ENCODE measurements around the gene TRIM63. TPM values are rescaled to one million over a fixed set of nuclear protein-coding genes. Genes with fewer than 3 reads are reported as not detected.

The TRIM63 gene
- polyA plus RNA-seq, 2 of the 4 experiments (the other 2 are of a cell fraction), result not detected

DNA sequence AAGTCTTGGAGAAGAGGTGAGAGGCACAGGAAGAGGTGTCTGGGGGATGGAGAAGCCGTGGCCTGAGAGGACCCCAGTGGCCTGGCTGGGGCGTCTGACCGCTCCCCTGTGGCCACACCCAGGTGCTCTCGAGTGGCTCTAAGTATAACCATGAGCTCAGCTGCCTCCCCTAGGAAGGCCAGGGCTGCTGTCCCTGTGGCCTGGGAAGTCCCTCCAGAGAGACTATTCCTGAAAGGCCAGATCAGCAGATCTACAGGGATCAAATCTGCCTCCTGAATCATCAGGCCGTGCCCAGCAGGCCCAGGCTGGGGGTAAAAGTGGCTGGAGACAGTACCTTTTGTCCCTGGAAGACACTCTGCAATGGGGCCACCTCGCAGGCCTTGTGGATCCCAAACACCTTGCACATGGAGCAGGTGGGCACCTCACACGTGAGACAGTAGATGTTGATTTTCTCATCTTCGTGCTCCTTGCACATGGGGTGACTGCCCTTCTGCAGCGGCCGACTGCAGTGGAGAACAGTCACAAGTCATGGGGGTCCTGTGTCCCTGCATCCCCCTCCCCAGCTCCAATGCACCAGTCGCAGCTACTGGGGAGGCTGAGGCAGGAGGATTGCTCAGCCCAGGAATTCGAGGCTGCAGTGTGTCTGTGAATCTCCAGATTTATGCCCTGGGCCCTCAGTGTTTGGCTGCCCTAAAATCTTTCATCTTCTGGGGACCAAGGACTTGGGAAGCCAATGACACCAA is 6.4 kb downstream of the TRIM63 start:
- WGBS (ENCODE audit: missing lambda C conversion rate), result 74% methylated on average over 4 of the region's 12 CpGs
- Histone ChIP-seq H3K4me3 (no peak overlapping the region), H3K27ac (no peak overlapping the region), H3K4me2 (no peak overlapping the region), H3K4me1 (no peaks in the 10 kb centered on the region), H3K9me3 (no peaks in the 10 kb centered on the region)
- TF ChIP-seq RFX5 (IDR thresholded peaks at IDR 0.05) (no peak), HOXB13 (CRISPR knock-in tag; IDR thresholded peaks at IDR 0.05; ENCODE audit: low read depth) (no peak), CBX8 (IDR thresholded peaks at IDR 0.05) (no peak), GATA3 (IDR thresholded peaks at IDR 0.05; ENCODE audit: borderline replicate concordance) (no peak), JUN (IDR thresholded peaks at IDR 0.05) (no peak), FOSL2 (IDR thresholded peaks at IDR 0.05) (no peak), FOSL2 (CRISPR knock-in tag; IDR thresholded peaks at IDR 0.05) (no peak), PHF8 (IDR thresholded peaks at IDR 0.05; ENCODE audit: borderline replicate concordance, low read depth) (no peak), EHMT2 (IDR thresholded peaks at IDR 0.05; ENCODE audit: low read depth) (no peak), ZSCAN20 (CRISPR knock-in tag; IDR thresholded peaks at IDR 0.05) (no peak), FOXS1 (CRISPR knock-in tag; IDR thresholded peaks at IDR 0.05) (no peak), HOXB5 (CRISPR knock-in tag; IDR thresholded peaks at IDR 0.05) (no peak), TFCP2L1 (CRISPR knock-in tag; IDR thresholded peaks at IDR 0.05) (no peak), TP53 (CRISPR knock-in tag; IDR thresholded peaks at IDR 0.05) (no peak), CHD2 (IDR thresholded peaks at IDR 0.05; ENCODE audit: low read length, partially characterized antibody) (no peak), POLR2AphosphoS2 (conservative IDR thresholded peaks at IDR 0.05; ENCODE audit: low read length) (no peak), CEBPB (IDR thresholded peaks at IDR 0.05) (no peak)
- FAIRE-seq, result no peak
- no peak; a peak in 1 of 6 replicates for ATAC-seq
- DNase-seq (ENCODE audit: low read depth in 1 of 2, low spot score in 1 of 2), result no peak
- CTCF ChIA-PET, result interaction anchor here (2.5 kb wide), 1 partner anchor 25 kb away, joined by 7 read pairs; no protein-coding TSS in a partner anchor
- POLR2A ChIA-PET, result no interaction called here

DNA sequence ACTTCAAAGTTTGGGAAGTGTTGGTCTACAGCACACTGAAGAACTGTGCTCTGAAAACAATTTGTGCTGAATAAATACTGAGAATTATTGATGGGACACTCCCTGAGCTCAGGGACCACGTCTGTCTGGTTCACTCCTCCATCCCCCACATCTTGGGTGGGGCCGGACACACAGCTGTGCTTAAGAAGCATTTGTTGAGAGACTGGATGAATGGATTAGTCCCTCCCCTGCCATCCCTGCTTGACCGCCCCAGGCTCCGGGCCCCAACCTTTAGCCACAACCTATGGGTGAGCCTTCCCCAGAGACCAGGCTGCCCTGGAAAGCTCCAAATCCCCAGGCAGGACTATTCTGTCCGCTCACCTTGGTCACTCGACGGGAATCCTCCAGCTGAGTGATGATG is 7.5 kb downstream of the TRIM63 start:
- no peak for FAIRE-seq
- CTCF ChIA-PET, result interaction anchor here (1.0 to 2.6 kb wide), 5 partner anchors 11 to 85 kb away, joined by 3 to 9 read pairs (median 6); no protein-coding TSS in a partner anchor
- 73% methylated on average over 7 of the region's 7 CpGs for WGBS (ENCODE audit: missing lambda C conversion rate)

DNA sequence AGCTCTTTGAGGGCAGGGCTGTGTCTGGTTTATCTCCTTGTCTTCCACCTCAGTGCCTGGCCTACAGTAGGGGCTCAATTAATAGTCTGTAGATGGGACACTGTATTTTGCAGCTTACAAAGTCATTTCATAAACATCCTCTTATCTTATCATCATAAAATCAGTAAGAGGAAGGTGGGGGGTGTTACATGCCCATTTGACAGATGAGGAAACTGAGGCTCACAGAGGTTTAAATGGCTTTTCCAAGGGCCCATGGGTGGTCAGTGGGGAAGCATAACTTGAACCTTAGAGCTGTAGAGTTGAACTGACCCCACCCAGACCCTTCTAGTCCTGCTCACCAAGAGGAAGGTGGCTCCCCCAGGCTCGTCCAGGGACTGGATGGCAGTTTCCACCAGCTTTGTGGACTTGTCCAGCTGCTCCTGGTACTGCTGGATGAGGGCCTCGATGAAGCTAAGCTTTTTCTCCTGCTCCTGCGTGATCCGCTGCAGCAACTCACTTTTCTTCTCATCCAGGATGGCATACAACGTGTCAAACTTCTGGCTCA is 9.3 kb downstream of the TRIM63 start:
- ATAC-seq (no peak), DNase-seq (ENCODE audit: low read depth in 1 of 2, low spot score in 1 of 2) (no peak), FAIRE-seq (no peak)
- H3K27ac ChIP-seq, result no peak overlapping the region
- ChIA-PET CTCF (interaction anchor here (0.8 to 2.6 kb wide), 4 partner anchors 11 to 306 kb away, joined by 3 to 9 read pairs (median 4); no protein-coding TSS in a partner anchor), POLR2A (no interaction called here)
- 44% methylated on average over 5 of the region's 5 CpGs for WGBS (ENCODE audit: missing lambda C conversion rate)
- TF ChIP-seq HOXB13 (CRISPR knock-in tag; IDR thresholded peaks at IDR 0.05; ENCODE audit: low read depth), result no peak
- TF ChIP-seq, protein P1, sequence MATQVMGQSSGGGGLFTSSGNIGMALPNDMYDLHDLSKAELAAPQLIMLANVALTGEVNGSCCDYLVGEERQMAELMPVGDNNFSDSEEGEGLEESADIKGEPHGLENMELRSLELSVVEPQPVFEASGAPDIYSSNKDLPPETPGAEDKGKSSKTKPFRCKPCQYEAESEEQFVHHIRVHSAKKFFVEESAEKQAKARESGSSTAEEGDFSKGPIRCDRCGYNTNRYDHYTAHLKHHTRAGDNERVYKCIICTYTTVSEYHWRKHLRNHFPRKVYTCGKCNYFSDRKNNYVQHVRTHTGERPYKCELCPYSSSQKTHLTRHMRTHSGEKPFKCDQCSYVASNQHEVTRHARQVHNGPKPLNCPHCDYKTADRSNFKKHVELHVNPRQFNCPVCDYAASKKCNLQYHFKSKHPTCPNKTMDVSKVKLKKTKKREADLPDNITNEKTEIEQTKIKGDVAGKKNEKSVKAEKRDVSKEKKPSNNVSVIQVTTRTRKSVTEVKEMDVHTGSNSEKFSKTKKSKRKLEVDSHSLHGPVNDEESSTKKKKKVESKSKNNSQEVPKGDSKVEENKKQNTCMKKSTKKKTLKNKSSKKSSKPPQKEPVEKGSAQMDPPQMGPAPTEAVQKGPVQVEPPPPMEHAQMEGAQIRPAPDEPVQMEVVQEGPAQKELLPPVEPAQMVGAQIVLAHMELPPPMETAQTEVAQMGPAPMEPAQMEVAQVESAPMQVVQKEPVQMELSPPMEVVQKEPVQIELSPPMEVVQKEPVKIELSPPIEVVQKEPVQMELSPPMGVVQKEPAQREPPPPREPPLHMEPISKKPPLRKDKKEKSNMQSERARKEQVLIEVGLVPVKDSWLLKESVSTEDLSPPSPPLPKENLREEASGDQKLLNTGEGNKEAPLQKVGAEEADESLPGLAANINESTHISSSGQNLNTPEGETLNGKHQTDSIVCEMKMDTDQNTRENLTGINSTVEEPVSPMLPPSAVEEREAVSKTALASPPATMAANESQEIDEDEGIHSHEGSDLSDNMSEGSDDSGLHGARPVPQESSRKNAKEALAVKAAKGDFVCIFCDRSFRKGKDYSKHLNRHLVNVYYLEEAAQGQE (IDR thresholded peaks at IDR 0.05), result no peak
- H3K9me3 ChIP-seq, result no peaks in the 10 kb centered on the region
- no peak overlapping the region for H3K4me2 ChIP-seq
- no peaks in the 10 kb centered on the region for H3K4me1 ChIP-seq
- no peak overlapping the region for H3K4me3 ChIP-seq

More for the DNA sequence above, 7.5 kb downstream of the TRIM63 start:
- no peak for ATAC-seq
- H3K4me1 ChIP-seq, result no peaks in the 10 kb centered on the region
- TF ChIP-seq RAD21 (conservative IDR thresholded peaks at IDR 0.05 in 1 of 2, IDR thresholded peaks at IDR 0.05 in 1 of 2), result no peak
- no peak for TF ChIP-seq RCOR1 (IDR thresholded peaks at IDR 0.05; ENCODE audit: low read depth, low read length)
- no peak for TF ChIP-seq HOXA7 (CRISPR knock-in tag; IDR thresholded peaks at IDR 0.05)
- no peak for TF ChIP-seq NFE2L2 (conservative IDR thresholded peaks at IDR 0.05; ENCODE audit: low read length)
- TF ChIP-seq ZFP36 (IDR thresholded peaks at IDR 0.05; ENCODE audit: borderline replicate concordance, partially characterized antibody), result no peak
- TF ChIP-seq, protein P2, sequence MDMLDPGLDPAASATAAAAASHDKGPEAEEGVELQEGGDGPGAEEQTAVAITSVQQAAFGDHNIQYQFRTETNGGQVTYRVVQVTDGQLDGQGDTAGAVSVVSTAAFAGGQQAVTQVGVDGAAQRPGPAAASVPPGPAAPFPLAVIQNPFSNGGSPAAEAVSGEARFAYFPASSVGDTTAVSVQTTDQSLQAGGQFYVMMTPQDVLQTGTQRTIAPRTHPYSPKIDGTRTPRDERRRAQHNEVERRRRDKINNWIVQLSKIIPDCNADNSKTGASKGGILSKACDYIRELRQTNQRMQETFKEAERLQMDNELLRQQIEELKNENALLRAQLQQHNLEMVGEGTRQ (IDR thresholded peaks at IDR 0.05), result no peak
- TF ChIP-seq NR3C1 (IDR thresholded peaks at IDR 0.05), result no peak
- TF ChIP-seq NPAS2 (CRISPR knock-in tag; IDR thresholded peaks at IDR 0.05; ENCODE audit: borderline replicate concordance), result no peak
- TF ChIP-seq ZC3H11A (IDR thresholded peaks at IDR 0.05), result no peak
- no peak for TF ChIP-seq POLR2AphosphoS2 (conservative IDR thresholded peaks at IDR 0.05; ENCODE audit: low read length)
- TF ChIP-seq, protein P3, sequence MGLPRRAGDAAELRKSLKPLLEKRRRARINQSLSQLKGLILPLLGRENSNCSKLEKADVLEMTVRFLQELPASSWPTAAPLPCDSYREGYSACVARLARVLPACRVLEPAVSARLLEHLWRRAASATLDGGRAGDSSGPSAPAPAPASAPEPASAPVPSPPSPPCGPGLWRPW (IDR thresholded peaks at IDR 0.05), result no peak
- TF ChIP-seq CEBPB (IDR thresholded peaks at IDR 0.05), result no peak
- no peak for TF ChIP-seq ZNF302 (CRISPR knock-in tag; IDR thresholded peaks at IDR 0.05)
- TF ChIP-seq POLR2A (IDR thresholded peaks at IDR 0.05; ENCODE audit: low read length), result no peak
- TF ChIP-seq FOXS1 (CRISPR knock-in tag; IDR thresholded peaks at IDR 0.05), result no peak
- no peak for TF ChIP-seq MAZ (IDR thresholded peaks at IDR 0.05; ENCODE audit: borderline replicate concordance, low read depth, low read length)
- TF ChIP-seq EP300 (IDR thresholded peaks at IDR 0.05), result no peak
- POLR2A ChIA-PET, result no interaction called here
- no peaks in the 10 kb centered on the region for H3K9me3 ChIP-seq
- DNase-seq (ENCODE audit: low read depth in 1 of 2, low spot score in 1 of 2), result no peak
- H3K27ac ChIP-seq, result no peak overlapping the region
- no peak overlapping the region for H3K4me3 ChIP-seq
- no peak overlapping the region for H3K4me2 ChIP-seq
